HepG2 (cell line): ENCODE data around the gene TF. TPM values are rescaled to one million over a fixed set of nuclear protein-coding genes. Genes with fewer than 3 reads are reported as not detected.

Source experiments
- ATAC-seq: fragments of 200-7000 bp; cut with Tn5 transposase; 3 replicates; pipeline ENCODE4 v1.9.1; 2020; ENCODE audit warnings: mild to moderate bottlenecking, moderate library complexity
- BruUV-seq: library from RNA; stranded (reverse); fragments of 400-500 nt; replicated peaks from 2 replicates; lab custom pipeline; 2021; lab: Mats Ljungman, UMichigan
- CTCF ChIA-PET: fragments of 300-600 bp; formaldehyde crosslinking; extraction: SDS; loops from one replicate; lab custom pipeline; 2021; ENCODE audit warnings: low total read pairs, inconsistent platforms, low intra/inter-chr PET ratio; lab: Yijun Ruan, JAX
- POLR2A ChIA-PET: fragments of 350-600 bp; sonication (Branson Sonifier 250); formaldehyde crosslinking; loops from one replicate; lab custom pipeline; 2020; ENCODE audit warnings: antibody characterized with exemption, inconsistent platforms; lab: Yijun Ruan, JAX
- DNase-seq: peaks from one replicate; pipeline ENCODE4 v3.0.0-alpha.2; 2015; ENCODE audit warnings: low spot score
- FAIRE-seq: peaks from 3 replicates; lab custom pipeline; 2011; peaks lifted over from hg19 to GRCh38; lab: Jason Lieb, UNC
- H2AFZ ChIP-seq: one replicate; pipeline ENCODE4 v1.6.1; 2011; ENCODE audit warnings: low read length, inconsistent platforms
- H3K27ac ChIP-seq: fragments of 300-600 bp; 3 replicates; pipeline ENCODE4 v1.8.0; 2011; ENCODE audit warnings: mixed run types, mild to moderate bottlenecking, mixed read lengths, low read length, inconsistent platforms; ENCODE audit not compliant: insufficient read depth; ENCODE audit errors: extremely low read length
- H3K27me3 ChIP-seq, 2 experiments: fragments of 200-600 bp in 1 of 2; 2 replicates in 1 of 2; 3 replicates in 1 of 2; pipeline versions ENCODE4 v1.6.0 to v1.8.0; 2011; ENCODE audit warnings: low read length in 2 of 2, mild to moderate bottlenecking in 2 of 2, moderate library complexity in 2 of 2, inconsistent platforms in 1 of 2; ENCODE audit not compliant: insufficient read depth in 2 of 2, control insufficient read depth in 1 of 2
- H3K36me3 ChIP-seq, 2 experiments: fragments of 200-600 bp in 1 of 2; replicated peaks in 1 of 2; 2 replicates in 1 of 2; 3 replicates in 1 of 2; pipeline versions ENCODE4 v1.5.1 to v1.8.0; 2011; ENCODE audit warnings: low read length in 2 of 2, inconsistent platforms in 1 of 2; ENCODE audit not compliant: insufficient read depth in 2 of 2, control insufficient read depth in 1 of 2
- H3K4me1 ChIP-seq: 2 replicates; pipeline ENCODE4 v1.5.1; 2012; ENCODE audit warnings: low read length, inconsistent platforms; ENCODE audit not compliant: insufficient read depth
- H3K4me2 ChIP-seq: 2 replicates; pipeline ENCODE4 v1.6.0; 2011; ENCODE audit warnings: low read depth, low read length, inconsistent platforms
- H3K4me3 ChIP-seq, 3 experiments: fragments of 200-600 bp in 1 of 3; sonication (generic), shearing (Covaris generic) in 1 of 3; replicated peaks in 1 of 3; 2 replicates each; pipeline ENCODE4 v1.5.1; 2011 to 2016; ENCODE audit warnings: low read length in 3 of 3, inconsistent platforms in 2 of 3, low read depth in 2 of 3, mild to moderate bottlenecking in 2 of 3, control low read depth in 1 of 3, mixed read lengths in 1 of 3; ENCODE audit not compliant: insufficient read depth in 1 of 3
- H3K79me2 ChIP-seq: one replicate; pipeline ENCODE4 v1.6.1; 2011; ENCODE audit warnings: low read length, inconsistent platforms; ENCODE audit not compliant: insufficient read depth
- H3K9ac ChIP-seq: 2 replicates; pipeline ENCODE4 v1.6.0; 2011; ENCODE audit warnings: mild to moderate bottlenecking, low read depth, low read length, inconsistent platforms; ENCODE audit not compliant: insufficient read depth
- H3K9me3 ChIP-seq: 2 replicates; pipeline ENCODE4 v1.5.1; 2012; ENCODE audit warnings: mild to moderate bottlenecking, low read length
- H4K20me1 ChIP-seq: 2 replicates; pipeline ENCODE4 v1.6.0; 2011; ENCODE audit warnings: inconsistent platforms, mild to moderate bottlenecking, low read length, moderate library complexity; ENCODE audit not compliant: insufficient read depth
- CAMTA2 ChIP-seq: sonication (generic); formaldehyde crosslinking; IDR thresholded peaks from 2 replicates; pipeline ENCODE4 v1.4.0; 2020; ENCODE audit warnings: mild to moderate bottlenecking, missing genetic modification reagents, borderline replicate concordance
- HHEX ChIP-seq: IDR thresholded peaks from 2 replicates; pipeline ENCODE4 v1.6.1; 2016; ENCODE audit warnings: control low read depth
- JDP2 ChIP-seq: sonication (generic); formaldehyde crosslinking; IDR thresholded peaks from 2 replicates; pipeline ENCODE4 v1.8.1; 2022; ENCODE audit warnings: missing genetic modification reagents, borderline replicate concordance
- MLXIP ChIP-seq: sonication (generic); formaldehyde crosslinking; IDR thresholded peaks from 2 replicates; pipeline ENCODE4 v1.9.0; 2021; ENCODE audit warnings: missing genetic modification reagents, borderline replicate concordance
- MTA1 ChIP-seq: sonication (generic); formaldehyde crosslinking; IDR thresholded peaks from 2 replicates; pipeline ENCODE4 v1.4.0; 2020; ENCODE audit warnings: missing genetic modification reagents, mild to moderate bottlenecking, borderline replicate concordance
- RARA ChIP-seq: IDR thresholded peaks from 2 replicates; pipeline ENCODE4 v1.6.1; 2016; ENCODE audit warnings: missing genetic modification reagents, missing compliant biosample characterization
- RFXAP ChIP-seq: sonication (generic); formaldehyde crosslinking; IDR thresholded peaks from 2 replicates; pipeline ENCODE4 v1.4.0; 2020; ENCODE audit warnings: missing genetic modification reagents, borderline replicate concordance
- TAF15 ChIP-seq: fragments of 200-400 bp; formaldehyde crosslinking; IDR thresholded peaks from one replicate; pipeline ENCODE4 v1.6.1; 2018; ENCODE audit warnings: mild to moderate bottlenecking, low read depth, low read length; ENCODE audit not compliant: poor library complexity, severe bottlenecking
- ZBTB20 ChIP-seq: sonication (generic); formaldehyde crosslinking; IDR thresholded peaks from 2 replicates; pipeline ENCODE4 v1.8.1; 2023; ENCODE audit warnings: missing genetic modification reagents, low read depth, mild to moderate bottlenecking, borderline replicate concordance
- ZBTB4 ChIP-seq: sonication (generic); formaldehyde crosslinking; IDR thresholded peaks from 2 replicates; pipeline ENCODE4 v1.4.0; 2020; ENCODE audit warnings: missing genetic modification reagents, mild to moderate bottlenecking, borderline replicate concordance
- ZBTB49 ChIP-seq: sonication (generic); formaldehyde crosslinking; IDR thresholded peaks from 2 replicates; pipeline ENCODE4 v1.4.0; 2020; ENCODE audit warnings: missing genetic modification reagents, borderline replicate concordance
- ZNF234 ChIP-seq: sonication (generic); formaldehyde crosslinking; conservative IDR thresholded peaks from 2 replicates; pipeline ENCODE4 v1.5.1; 2020; ENCODE audit warnings: mild to moderate bottlenecking, missing genetic modification reagents
- ZNF282 ChIP-seq: fragments of 450-650 bp; IDR thresholded peaks from 2 replicates; pipeline ENCODE4 v1.6.1; 2018; ENCODE audit not compliant: partially characterized antibody
- ZNF329 ChIP-seq: sonication (generic); formaldehyde crosslinking; IDR thresholded peaks from 2 replicates; pipeline ENCODE4 v1.9.0; 2021; ENCODE audit warnings: low read depth, mild to moderate bottlenecking, missing genetic modification reagents
- ZNF510 ChIP-seq: sonication (generic); formaldehyde crosslinking; IDR thresholded peaks from 2 replicates; pipeline ENCODE4 v1.4.0; 2020; ENCODE audit warnings: low read depth, mild to moderate bottlenecking, missing genetic modification reagents
- ZNF564 ChIP-seq: sonication (generic); formaldehyde crosslinking; IDR thresholded peaks from 2 replicates; pipeline ENCODE4 v1.8.1; 2023; ENCODE audit warnings: mild to moderate bottlenecking, missing genetic modification reagents
- ZNF839 ChIP-seq: sonication (generic); formaldehyde crosslinking; IDR thresholded peaks from 2 replicates; pipeline ENCODE4 v1.4.0; 2020; ENCODE audit warnings: missing genetic modification reagents, mild to moderate bottlenecking, borderline replicate concordance
- WGBS: methylation state at CpG from one replicate; pipeline ENCODE4 v1.1.6; 2017; ENCODE audit warnings: low lambda C conversion rate; 5-methylcytosine and 5-hydroxymethylcytosine counted together
- in situ Hi-C: cut with HindIII; loops from 2 replicates; pipeline ENCODE4 v1.10.0; 2017; ENCODE audit warnings: low pct_unique_long_range_greater_than_20kb; ENCODE audit not compliant: extremely low pct_ligation_motif_present
- intact Hi-C: fragments of 100-400 bp; cut with micrococcal nuclease; formaldehyde crosslinking; loops from one replicate; pipeline ENCODE4 v1.10.0; 2022; ENCODE audit not compliant: unreplicated experiment
- polyA plus RNA-seq, 8 experiments: library from polyadenylated mRNA; depleted of rRNA in 3 of 8; stranded (reverse) in 7 of 8; unstranded in 1 of 8; fragments of >200 nt; fragmentation: Illumina TruSeq in 4 of 8; extraction: Trizol in 4 of 8; gene quantifications; 2 replicates each; pipeline versions ENCODE4 v1.2.1 to v1.2.3, GENCODE V29; 2011 to 2016; ENCODE audit warnings: low read depth in 4 of 8, missing spikeins in 1 of 8, mixed read lengths in 1 of 8; ENCODE audit not compliant: insufficient read depth in 1 of 8
- total RNA-seq, 5 experiments: library from RNA; depleted of rRNA; stranded (reverse); fragments of >200 nt; fragmentation: Illumina TruSeq; extraction: Trizol; gene quantifications; 2 replicates each; pipeline ENCODE4 v1.2.3, GENCODE V29; 2016; ENCODE audit warnings: low read depth in 1 of 5

The TF gene
- total and polyA plus RNA-seq, 2 of the 13 experiments (the other 11 are each of a cell fraction or from before 2014, with no cell fraction given): 10,074 to 11,821 TPM

- peaks cover 33% of the 10 kb centered on the region for H3K9me3 ChIP-seq
- H3K4me1 ChIP-seq: no peaks in the 10 kb centered on the region
- no peak for TF ChIP-seq HHEX
- TF ChIP-seq RFXAP (CRISPR knock-in tag): no peak
- no peak for TF ChIP-seq RARA (CRISPR knock-in tag)
- no peak for TF ChIP-seq ZBTB4 (CRISPR knock-in tag)
- no peak for TF ChIP-seq TAF15
- no peak for TF ChIP-seq CAMTA2 (CRISPR knock-in tag)
- TF ChIP-seq ZNF234: no peak
- TF ChIP-seq ZNF282: no peak
- no peak for TF ChIP-seq ZBTB49 (CRISPR knock-in tag)
- no peak for TF ChIP-seq JDP2 (CRISPR knock-in tag)
- TF ChIP-seq ZNF839 (CRISPR knock-in tag): no peak
- no peak for TF ChIP-seq ZNF329 (CRISPR knock-in tag)
- TF ChIP-seq ZNF510 (CRISPR knock-in tag): no peak
- TF ChIP-seq MLXIP (CRISPR knock-in tag): no peak
- TF ChIP-seq MTA1 (CRISPR knock-in tag): no peak
- TF ChIP-seq ZNF564 (CRISPR knock-in tag): no peak
- TF ChIP-seq ZBTB20 (CRISPR knock-in tag): no peak
- no peak overlapping the region for H3K4me2 ChIP-seq
- WGBS: 36% methylated on average over 2 of the region's 2 CpGs
- no peak overlapping the region for H3K4me3 ChIP-seq
- no peak overlapping the region for H2AFZ ChIP-seq
- ChIA-PET CTCF (no interaction called here), POLR2A (no interaction called here)
- FAIRE-seq (no peak), DNase-seq (no peak), ATAC-seq (no peak)
- no peak overlapping the region for H3K9ac ChIP-seq
- no peaks in the 10 kb centered on the region for H4K20me1 ChIP-seq
- no peak overlapping the region for H3K27ac ChIP-seq
- H3K27me3 ChIP-seq: no peaks in the 10 kb centered on the region
- H3K79me2 ChIP-seq: no peaks in the 10 kb centered on the region
- intact Hi-C loops (no loop called here), in situ Hi-C loops (no loop called here)
- no peaks in the 10 kb centered on the region for H3K36me3 ChIP-seq
- no TSS peak for BruUV-seq
Observed at GRCh38 chr3:133788024-133788423, 41.8 kb downstream of the TF start.
